GM18867 (cell line): Measurements from ENCODE around the gene ATXN2L.
"Not testable (repeated sequence)": the region's sequence is repeated elsewhere in the genome, so short reads cannot be mapped to it uniquely, and the experiment has no call there.

ENCODE experiments used
- ATAC-seq: cut with Tn5 transposase; IDR thresholded peaks from one replicate; pipeline ENCODE4 v1.9.1; 2021; ENCODE audit warnings: mild to moderate bottlenecking, moderate library complexity; ENCODE audit not compliant: unreplicated experiment

Gene ATXN2L, protein sequence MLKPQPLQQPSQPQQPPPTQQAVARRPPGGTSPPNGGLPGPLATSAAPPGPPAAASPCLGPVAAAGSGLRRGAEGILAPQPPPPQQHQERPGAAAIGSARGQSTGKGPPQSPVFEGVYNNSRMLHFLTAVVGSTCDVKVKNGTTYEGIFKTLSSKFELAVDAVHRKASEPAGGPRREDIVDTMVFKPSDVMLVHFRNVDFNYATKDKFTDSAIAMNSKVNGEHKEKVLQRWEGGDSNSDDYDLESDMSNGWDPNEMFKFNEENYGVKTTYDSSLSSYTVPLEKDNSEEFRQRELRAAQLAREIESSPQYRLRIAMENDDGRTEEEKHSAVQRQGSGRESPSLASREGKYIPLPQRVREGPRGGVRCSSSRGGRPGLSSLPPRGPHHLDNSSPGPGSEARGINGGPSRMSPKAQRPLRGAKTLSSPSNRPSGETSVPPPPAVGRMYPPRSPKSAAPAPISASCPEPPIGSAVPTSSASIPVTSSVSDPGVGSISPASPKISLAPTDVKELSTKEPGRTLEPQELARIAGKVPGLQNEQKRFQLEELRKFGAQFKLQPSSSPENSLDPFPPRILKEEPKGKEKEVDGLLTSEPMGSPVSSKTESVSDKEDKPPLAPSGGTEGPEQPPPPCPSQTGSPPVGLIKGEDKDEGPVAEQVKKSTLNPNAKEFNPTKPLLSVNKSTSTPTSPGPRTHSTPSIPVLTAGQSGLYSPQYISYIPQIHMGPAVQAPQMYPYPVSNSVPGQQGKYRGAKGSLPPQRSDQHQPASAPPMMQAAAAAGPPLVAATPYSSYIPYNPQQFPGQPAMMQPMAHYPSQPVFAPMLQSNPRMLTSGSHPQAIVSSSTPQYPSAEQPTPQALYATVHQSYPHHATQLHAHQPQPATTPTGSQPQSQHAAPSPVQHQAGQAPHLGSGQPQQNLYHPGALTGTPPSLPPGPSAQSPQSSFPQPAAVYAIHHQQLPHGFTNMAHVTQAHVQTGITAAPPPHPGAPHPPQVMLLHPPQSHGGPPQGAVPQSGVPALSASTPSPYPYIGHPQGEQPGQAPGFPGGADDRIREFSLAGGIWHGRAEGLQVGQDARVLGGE

DNA sequence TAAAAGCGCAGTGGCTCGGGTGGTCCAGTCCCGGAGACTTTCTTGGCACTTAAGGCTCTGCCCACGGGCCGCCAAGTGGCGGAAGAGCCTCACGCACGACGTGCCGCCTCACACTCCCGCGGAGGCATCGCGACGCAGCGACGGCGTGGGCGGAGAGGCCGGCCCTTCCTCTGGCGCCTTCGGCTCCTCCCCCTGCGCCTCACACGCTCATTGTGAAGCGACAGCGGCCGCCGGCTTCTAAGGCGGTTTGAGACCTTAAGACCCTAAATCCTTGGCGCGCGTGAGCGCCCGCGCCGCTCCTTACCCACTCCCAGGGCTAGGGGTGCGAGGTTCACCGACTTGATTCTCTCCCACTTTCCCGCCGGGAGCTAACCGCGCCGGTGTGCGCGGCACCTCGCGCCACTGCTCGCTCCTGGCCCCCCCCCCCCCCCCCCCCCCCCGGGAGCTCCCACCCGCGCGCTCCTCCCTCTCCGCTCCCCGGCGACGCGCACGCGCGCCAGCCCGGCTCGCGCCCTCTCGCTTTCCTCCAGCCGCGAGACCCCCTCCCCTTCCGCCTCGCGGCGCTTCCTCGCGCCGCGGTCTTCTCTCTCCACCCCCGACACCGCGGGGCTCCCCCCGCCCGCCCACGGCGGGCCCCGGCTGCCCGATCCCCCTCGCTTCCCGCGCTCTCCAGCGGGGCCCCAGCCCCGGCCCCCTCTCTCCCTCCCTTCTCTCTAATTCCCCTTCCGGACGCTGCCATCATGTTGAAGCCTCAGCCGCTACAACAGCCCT is at the start of gene ATXN2L:
ATXN2L (plus strand) TSS at position 480 of the 771 bp plus-strand sequence; CDS start at position 741, 261 bp downstream.
- ATAC-seq, result peak; percentile 44

DNA sequence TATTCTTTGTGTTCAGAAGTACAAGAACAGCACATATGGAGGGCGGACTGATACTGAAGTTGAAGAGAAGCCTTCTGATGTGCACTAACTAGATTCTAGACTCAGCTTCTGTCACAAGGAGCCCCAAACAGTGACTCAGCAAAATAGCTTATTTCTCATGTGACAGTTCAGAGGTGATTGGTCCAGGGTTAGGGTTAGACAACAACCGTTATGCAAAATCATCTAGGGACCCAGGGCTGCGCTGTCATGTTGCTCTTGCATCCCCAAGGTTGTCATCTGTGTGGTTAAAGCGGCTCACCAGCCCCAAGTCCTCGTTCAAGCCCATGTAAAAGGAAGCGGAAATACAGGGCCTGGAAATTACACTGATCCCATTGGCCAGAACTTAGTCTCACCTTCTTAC is 41.1 kb upstream of the ATXN2L start:
- ATAC-seq, result not testable (repeated sequence)

DNA sequence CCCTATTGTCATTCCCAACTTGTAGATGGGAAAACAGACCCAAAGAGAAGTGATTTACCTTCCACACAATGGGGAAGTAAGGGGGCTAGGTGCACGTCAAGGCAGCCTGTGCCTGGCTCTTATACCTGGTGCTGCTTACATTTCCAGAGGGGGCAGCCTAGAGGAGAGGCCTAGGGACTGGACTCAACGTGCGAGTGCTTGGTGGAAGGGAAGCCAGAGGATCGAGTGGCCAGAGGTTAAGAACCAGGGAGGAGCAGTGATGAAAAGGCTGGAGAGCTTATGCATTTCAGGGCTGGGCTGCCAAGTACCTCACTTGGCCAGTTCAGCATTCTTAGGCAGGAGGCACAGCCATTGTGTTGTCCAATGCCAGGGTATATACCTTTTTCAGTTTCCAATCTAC is 40.4 kb upstream of the ATXN2L start:
- not testable (repeated sequence) for ATAC-seq

DNA sequence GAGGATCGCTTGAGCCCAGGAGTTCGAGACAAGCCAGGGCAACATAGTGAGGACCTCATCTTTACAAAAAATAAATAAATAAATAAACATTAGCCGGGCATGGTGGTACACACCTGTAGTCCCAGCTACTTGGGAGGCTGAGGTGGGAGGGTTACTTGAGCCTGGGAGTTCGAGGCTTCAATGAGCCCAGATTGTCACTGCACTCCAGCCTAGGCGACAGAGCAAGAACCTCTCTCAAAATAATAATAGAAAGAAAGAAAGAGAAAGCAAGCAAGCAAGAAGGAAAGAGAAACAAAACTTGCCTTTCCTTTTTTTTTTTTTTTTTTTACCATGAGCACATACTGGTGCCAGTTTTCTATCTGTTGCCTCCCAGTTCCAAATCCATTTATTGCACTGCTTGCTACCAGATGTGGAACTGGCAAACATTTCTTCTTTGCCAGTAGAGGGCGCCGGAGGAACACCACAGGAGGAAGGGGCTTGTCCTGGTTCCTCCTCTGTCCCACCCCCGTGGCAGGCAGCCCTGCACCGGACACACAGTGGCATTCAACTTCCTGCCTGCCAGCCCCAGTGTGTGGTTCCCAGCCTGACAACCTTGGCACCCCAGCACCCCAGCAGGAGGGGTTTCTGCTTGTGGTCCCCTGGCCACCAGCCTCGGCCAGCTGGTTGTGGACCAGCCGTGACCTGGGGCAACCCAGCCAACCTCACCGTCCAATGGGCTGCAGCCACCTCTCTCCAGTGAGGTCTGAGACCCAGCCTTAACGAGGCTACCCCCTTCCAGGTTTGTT is 20.4 kb upstream of the ATXN2L start:
- peak; percentile 83 for ATAC-seq

DNA sequence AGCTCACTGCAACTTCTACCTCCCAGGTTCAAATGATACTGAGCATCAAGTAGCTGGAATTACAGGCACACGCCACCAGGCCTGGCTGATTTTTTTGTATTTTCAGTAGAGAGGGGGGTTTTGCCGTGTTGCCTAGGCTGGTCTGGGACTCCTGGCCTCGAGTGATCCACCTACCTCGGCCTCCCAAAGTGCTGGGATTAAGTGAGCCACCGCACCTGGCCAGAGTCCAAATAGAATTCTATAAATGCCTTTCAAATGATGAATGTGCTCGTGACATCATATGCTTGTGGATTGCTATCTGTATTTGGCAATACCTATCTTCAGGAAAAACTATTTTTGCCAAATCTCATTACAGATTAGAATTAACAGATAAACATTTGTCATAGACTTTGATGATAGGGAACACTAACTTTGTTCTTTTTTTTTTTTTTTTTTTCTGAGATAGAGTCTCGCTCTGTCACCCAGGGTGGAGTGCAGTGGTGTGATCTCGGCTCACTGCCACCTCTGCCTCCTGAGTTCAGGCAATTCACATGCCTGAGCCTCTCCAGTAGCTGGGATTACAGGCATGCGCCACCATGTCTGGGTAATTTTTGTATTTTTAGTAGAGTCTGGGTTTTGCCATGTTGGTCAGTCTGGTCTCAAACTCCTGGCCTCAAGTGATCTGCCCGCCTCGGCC is 15.2 kb upstream of the ATXN2L start:
- not testable (repeated sequence) for ATAC-seq

DNA sequence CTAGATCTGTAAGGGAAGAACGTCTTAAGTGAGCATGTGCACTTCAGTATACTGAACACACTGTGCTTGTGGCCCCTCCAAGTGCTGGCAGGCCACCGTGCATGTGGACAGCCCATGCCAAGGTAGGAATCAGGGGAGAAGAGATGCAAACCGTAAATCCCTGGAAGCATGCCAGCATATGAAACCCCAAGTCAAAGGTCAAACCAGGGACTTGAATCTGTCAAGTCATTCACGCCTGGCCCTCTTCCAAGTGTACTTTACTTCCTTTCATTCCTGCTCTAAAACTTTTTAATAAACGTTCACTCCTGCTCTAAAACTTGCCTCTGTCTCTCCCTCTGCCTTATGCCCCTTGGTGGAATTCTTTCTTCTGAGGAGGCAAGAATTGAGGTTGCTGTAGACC is 2.8 kb upstream of the ATXN2L start:
- no peak for ATAC-seq

DNA sequence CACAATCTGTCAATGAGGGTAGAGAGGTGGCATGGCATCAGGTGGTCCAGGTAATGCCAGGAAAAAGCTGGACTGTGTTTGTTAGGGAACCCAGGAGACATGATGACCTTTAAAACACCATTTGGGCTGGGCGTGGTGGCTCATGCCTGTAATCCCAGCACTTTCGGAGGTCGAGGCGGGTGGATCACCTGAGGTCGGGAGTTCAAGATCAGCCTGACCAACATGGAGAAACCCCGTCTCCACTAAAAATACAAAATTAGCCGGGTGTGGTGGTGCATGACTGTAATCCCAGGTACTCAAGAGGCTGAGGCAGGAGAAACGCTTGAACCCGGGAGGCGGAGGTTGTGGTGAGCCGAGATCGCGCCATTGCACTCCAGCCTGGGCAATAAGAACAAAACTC is 2.3 kb upstream of the ATXN2L start:
- not testable (repeated sequence) for ATAC-seq

DNA sequence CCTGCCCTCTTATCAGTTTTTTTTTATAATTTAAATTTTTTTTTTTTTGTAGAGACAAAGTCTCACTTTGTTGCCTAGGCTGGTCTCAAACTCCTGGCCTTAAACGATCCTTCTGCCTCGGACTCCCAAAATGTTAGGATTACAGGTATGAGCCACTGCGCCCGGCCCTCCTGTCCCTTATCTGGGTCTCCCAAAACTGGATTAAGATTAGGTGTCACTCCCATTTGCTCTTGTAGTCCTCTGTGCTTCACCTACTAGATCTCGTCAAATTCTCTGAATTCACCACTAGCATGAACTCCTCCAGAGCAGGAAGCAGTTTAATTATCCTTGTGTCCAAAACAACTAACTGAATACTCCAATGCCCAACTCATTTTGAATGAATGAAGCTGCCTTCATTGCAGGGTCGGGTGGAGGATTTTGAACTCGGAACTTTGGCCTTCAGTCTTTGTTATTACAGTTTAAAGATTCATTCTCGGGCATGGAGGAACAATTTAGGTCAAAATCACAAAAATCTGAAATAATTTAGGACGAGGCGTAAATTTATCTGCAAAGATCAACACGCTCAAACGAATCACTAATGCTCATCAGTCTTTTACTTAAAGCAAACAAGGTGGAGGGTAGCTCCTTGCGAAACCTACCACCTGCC is 802 bp upstream of the ATXN2L start:
- no peak for ATAC-seq

DNA sequence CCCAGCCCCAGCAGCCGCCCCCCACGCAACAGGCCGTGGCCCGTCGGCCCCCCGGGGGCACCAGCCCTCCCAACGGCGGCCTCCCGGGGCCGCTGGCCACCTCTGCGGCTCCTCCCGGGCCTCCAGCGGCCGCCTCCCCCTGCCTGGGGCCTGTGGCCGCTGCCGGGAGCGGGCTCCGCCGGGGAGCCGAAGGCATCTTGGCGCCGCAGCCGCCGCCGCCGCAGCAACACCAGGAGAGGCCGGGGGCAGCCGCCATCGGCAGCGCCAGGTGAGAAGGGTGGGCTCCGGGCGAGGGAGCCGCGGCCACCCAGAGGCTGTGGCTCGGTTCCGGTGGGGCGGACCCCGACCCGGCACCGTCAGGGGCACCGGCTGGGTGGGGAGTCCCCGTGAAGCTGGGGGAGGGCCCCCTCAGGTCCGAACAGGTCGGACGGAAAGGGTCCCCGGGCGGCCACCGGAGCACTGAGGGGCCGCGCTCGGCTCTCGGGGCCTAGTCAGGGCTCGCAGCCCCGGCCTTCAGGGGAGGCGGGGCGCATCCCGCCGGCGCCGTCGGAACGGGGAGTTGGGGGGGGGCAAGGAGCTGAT is 583 bp downstream of the ATXN2L start:
- ATAC-seq, result peak; percentile 20

DNA sequence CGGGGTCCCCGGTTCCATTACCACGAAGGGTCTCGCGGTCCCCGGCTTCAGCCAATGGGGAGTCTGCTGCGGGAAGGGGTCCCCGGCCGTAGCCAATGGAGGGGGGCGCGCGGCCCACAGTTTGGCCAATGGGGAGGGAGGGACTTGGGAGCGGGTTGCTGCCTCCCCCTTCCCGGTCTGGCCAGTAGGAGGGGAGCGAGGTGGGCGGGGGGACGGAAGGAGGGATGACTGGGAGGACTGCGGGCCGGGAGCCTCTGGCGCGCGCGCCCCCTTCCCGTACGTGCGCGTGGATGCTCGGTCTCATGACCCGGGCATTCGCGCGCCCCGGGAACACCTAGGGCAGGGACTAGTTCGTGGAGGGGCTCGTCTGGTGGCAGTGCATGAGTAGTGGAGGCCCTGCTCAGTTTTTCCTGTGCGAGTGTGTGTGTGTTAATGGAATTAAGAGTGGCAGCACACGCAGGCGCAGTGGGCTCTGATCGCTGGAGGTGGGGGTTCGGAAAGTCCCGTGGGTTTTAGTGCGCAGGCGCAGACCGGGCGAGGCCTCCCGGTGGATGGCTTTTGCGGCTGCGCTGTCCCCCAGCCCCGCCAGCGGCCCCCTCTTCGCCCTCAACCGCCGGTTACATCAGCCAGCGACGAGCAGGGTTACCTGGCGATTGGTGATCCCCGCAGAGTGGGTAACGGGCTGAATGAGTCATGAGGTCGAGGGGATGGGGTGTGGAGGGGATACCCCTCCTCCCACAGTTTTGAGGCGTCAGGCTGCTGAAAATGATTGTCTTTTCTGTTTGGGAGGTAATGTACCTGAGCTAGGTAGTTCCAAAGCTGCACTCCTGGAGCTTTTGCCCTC is 1.3 kb downstream of the ATXN2L start:
- ATAC-seq, result peak; percentile 56

DNA sequence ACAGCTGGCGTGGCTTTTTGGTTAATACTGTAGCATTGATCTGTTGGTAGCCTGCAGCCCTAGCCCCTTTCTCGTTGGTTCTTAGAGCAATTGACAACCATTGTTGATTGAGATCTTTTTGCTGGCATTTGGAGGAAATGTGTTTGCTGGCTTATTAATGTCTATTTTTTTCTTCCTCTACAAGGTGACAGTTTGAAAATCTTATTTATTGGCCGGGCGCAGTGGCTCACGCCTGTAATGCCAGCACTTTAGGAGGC is 1.8 kb downstream of the ATXN2L start:
- ATAC-seq, result no peak

DNA sequence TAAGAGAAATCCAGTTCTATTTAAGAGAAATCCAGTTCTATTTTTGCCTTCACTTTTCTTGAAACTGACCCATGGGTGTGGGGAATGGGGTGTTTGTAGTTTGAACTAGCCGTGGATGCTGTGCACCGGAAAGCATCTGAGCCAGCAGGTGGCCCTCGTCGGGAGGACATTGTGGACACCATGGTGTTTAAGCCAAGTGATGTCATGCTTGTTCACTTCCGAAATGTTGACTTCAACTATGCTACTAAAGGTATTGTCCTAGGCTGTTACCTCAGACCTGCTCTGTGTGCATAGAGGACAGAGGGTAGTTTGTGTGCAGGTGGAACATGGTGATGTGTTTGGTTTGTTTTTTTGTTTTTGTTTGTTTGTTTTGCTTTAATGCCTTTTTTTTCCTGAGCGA is 3.3 kb downstream of the ATXN2L start:
- ATAC-seq, result no peak

DNA sequence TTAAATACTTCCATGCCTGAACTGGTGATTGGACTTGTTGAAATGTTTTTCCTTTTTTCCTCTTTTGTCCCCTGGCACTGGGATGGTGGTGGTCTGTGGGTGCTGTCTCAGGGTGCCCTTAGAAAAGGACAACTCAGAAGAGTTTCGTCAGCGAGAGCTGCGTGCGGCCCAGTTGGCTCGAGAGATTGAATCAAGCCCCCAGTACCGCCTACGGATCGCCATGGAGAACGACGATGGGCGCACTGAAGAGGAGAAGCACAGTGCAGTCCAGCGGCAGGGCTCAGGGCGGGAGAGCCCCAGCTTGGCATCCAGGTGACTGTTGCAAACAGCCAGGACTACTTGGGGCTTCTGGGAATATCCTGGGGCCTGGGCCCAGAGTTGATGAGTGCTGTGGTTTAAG is 6.9 kb downstream of the ATXN2L start:
- no peak for ATAC-seq

DNA sequence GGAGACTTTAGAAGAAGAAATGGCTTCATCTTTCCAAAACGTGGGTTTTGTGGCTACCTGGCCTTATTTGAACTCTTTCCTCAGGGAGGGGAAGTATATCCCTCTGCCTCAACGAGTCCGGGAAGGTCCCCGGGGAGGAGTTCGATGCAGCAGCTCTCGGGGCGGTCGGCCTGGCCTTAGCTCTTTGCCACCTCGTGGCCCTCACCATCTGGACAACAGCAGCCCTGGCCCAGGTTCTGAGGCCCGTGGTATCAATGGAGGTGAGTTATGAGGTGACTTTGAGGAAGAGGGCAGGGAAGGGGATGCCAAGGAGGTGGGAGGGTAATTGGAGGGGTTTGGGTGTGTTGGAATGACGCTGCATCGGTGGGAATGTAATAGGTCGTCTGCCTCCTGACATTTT is 7.7 kb downstream of the ATXN2L start:
- ATAC-seq, result no peak

DNA sequence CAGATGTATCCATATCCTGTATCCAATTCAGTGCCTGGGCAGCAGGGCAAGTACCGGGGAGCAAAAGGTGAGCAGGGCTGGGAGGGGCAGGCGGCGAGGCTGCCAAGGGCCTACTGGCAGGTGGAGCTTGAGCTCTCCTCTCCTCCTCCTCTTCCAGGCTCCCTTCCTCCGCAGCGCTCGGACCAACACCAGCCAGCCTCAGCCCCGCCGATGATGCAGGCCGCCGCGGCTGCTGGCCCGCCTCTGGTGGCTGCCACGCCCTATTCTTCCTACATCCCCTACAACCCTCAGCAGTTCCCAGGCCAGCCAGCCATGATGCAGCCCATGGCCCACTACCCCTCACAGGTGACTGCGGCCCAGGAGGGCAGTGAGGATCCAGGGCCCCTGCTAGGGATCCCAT is 11.6 kb downstream of the ATXN2L start:
- ATAC-seq, result no peak

DNA sequence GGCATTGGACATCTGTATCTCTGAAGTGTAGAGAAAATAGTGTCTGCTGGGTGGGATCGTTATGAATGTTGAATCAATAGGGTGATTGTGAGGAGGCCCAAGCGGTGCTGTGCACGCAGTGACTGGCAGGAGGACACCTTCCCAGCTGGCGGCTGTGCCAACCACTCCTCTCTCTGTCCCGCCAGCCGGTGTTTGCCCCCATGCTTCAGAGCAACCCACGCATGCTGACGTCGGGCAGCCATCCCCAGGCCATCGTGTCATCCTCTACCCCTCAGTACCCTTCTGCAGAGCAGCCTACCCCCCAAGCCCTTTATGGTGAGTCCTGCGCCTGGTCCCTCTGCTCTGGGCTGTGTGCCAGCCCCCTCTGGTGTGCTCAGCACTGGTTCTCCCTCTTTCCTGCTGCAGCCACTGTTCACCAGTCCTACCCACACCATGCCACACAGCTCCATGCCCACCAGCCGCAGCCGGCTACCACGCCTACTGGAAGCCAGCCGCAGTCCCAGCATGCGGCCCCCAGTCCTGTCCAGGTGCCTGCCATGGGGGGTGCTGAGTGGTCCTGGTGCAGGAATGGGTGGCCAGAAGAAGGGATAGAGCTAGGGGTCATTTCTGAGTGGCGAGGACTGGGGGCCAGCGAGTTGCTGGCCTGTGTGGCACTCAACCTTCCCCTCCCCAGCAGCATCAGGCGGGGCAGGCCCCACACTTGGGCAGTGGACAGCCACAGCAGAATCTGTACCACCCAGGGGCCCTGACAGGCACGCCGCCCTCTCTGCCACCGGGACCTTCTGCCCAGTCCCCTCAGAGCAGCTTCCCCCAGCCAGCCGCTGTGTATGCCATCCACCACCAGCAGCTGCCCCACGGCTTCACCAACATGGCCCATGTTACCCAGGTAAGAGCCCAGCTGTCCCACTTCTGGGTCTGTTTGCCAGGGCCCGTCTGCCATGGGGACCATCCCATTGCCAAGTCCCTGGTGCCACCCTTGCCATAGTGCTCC is 12.4 kb downstream of the ATXN2L start:
- ATAC-seq, result no peak
